Epidermal melanocyte (primary cell): Measurements from ENCODE around the gene ANKRD35.
"Not testable (repeated sequence)": the region's sequence is repeated elsewhere in the genome, so short reads cannot be mapped to it uniquely, and the experiment has no call there.

Source experiments
- DNase-seq: peaks from one replicate; pipeline ENCODE4 v3.0.0; 2011; ENCODE audit warnings: low spot score; ENCODE audit not compliant: insufficient read length

The ANKRD35 gene

DNA sequence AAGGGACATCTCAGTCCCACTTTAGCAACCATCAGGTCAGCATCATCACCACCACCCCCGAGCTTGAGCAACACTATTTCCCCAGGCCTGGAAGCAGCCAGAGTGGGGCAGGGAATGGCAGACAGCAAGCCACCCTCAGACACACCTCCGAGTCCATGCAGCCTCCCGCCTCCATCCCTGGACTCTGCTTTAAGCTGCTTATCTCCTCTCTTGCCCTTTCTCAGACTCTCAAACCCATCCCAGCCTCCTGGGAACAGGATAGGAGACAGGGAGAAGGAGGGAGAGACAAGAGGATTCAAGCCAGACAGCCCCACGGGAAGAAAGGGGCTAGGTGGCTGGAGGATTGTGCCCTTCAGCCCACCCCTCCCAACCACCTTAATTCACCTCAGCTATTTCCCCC lies 28.5 kb downstream of the ANKRD35 start:
- no peak for DNase-seq

GRCh38 chr1:145855426-145855948 lies 30.2 kb downstream of the ANKRD35 start:
- DNase-seq, result no peak

- no peak for DNase-seq
Measured at GRCh38 chr1:145849356-145850160, 36.1 kb downstream of the ANKRD35 start.

DNA sequence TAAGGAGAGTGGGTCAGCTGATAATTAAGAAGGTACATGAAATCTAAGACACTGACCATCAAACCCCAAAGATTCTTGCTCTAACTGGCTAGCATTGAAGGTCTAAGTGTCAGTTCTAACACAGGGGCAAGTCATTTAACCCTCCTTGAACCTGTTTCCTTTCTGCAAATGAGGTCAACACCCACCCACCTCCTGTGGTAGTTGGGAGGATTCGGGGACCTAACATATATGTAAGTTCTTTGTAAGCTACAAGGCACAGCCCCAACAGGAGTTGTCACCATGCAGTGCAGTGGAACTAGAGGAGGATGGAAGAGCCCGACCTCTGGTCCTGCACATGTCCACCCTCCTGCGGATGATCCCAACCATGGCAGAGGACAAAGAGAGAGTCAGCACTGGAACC lies 37.8 kb downstream of the ANKRD35 start:
- DNase-seq, result no peak

GRCh38 chr1:145846201-145846612 lies 39.5 kb downstream of the ANKRD35 start:
- DNase-seq, result peak; percentile 33

GRCh38 chr1:145845514-145846161 lies 40.0 kb downstream of the ANKRD35 start, which contains the start of gene NUDT17:
Gene NUDT17, plus strand, starts transcription at chr1:145845630. Its CDS starts 11 bp downstream, at chr1:145845641.
- DNase-seq, result peak; percentile 79

DNA sequence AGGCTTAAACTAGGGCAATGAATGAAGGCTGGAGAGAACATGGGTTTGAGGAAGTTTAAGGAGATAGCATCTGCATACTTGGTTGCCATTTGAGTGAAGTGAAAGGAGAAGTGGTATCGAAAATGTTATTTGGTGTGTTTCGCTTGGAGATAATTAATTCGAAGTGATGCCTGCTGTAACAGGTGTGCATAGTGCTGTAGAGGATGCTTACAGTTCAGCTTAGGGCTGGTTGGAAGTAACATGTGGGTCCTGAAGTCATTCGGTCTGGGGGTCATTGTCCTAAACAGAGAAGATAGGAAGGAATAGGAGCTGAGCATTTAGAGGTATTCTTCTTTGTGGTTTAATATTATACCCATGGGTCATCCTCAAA lies 40.5 kb downstream of the ANKRD35 start:
- DNase-seq, result no peak

- no peak for DNase-seq
Measured at GRCh38 chr1:145843031-145843430, 42.6 kb downstream of the ANKRD35 start.

GRCh38 chr1:145837656-145838055 lies 48.0 kb downstream of the ANKRD35 start:
- no peak for DNase-seq

DNA sequence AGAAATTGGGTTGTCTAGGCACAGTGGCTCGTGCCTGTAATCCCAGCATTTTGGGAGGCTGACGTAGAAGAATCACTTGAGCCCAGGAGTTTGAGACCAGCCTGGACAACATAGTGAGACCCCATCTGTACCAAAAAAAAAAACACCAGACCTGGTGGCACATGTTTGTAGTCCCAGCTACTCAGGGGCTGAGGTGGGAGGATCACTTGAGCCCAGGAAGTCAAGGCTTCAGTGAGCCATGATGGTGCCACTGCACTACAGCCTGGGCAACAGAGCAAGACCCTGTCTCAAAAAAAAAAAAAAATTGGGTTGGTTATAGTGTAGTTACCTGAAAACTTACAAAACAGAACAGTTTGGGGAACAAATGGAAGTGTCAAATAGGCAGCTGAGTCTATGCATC lies 54.9 kb downstream of the ANKRD35 start:
- not testable (repeated sequence) for DNase-seq

- DNase-seq, result no peak
Measured at GRCh38 chr1:145828367-145829026, 57.2 kb downstream of the ANKRD35 start.

DNA sequence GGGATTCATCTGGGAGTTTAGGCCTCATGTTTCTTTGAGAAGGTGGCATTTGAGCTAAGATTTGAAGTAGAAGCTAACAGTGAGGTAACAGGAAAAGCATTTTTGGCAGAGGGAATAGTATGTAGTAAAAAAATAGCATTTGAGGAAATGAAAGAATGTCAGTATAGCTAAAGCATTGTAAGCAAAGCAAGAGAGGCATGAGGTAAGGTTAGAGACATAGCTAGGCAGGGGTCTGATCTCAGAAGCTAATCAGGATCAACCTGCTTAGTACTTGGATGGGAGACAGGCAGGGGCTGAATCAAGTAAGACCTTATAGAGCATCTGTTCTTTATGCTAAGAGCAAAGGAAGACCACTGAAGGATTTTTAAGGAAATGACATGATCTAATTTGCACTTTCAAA lies 57.7 kb downstream of the ANKRD35 start:
- no peak for DNase-seq

GRCh38 chr1:145826030-145826429 lies 59.6 kb downstream of the ANKRD35 start:
- DNase-seq, result no peak

GRCh38 chr1:145824499-145824842 lies 61.2 kb downstream of the ANKRD35 start:
- no peak for DNase-seq

DNA sequence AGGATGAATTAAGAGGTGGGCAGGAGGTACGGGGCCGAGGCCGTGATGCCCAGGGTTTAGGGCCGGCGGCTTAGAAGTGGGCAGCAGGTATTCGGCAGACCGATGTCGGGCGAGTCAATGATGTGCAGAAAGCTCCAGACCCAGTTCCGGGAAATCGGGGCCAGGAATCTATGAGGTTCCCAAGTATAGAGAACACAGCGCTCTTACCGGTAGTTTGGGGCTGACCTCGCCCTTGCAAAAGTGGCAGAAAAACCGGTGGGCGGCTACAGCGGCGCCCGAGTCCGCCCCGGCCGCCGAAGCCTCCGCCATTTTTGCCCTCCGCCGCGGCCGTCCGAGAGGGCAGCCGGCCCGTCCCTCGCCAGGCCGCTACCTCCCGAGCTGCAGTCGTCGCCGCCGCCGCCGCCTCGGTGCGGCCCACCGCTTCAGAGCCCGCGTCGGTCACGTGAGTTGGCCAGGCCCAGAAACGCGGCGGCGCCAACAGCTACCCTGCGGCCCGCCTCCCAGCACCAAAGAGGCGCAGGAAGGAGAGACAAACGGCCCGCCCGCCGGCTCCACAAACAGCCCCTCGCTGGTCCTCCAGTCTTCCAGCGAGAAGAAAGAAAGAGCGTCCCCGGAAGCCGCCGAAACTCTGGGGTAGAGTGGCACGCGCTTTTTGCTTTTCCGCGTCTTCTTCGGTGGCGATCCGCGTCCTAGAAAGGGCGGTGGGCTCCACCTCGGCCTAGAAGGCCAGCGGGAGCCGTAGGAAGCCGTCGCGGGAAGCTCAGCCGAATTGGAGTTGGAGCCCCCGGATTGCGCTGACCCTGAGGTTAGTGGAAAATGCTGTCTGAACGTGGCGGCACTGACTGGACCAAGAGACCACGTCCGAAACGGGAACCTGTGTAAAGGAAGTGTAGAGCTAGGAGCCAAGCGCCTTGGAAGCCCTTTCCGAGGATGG lies 61.8 kb downstream of the ANKRD35 start, which contains the start of the genes POLR3C and RNF115:
Gene POLR3C, plus strand, starts transcription at position 636 of the 934 bp plus-strand sequence. CDS start 1,577 bp downstream, outside the sequence.
Gene RNF115, minus strand, starts transcription at position 531 of the 934 bp plus-strand sequence. Its CDS starts 222 bp downstream, at position 309.
- peak; percentile 89 for DNase-seq

- not testable (repeated sequence) for DNase-seq
Measured at GRCh38 chr1:145822779-145823331, 62.8 kb downstream of the ANKRD35 start.

- not testable (repeated sequence) for DNase-seq
Measured at GRCh38 chr1:145818095-145818494, 67.6 kb downstream of the ANKRD35 start.
